ENCODE results near the gene CSNK2A1. TPM values are rescaled to one million over a fixed set of nuclear protein-coding genes. Genes with fewer than 3 reads are reported as not detected.

CSNK2A1 gene
- total and polyA plus RNA-seq, 3 donors from 2014 or later, result 143 to 192 (median 172) TPM

GRCh38 chr20:568097-568652, 24.6 kb upstream of the CSNK2A1 start:
- no peak for DNase-seq
- H3K36me3 ChIP-seq (ENCODE audit: low read depth, missing control alignments), result no peaks in the 10 kb centered on the region
- no peaks in the 10 kb centered on the region for H3K27me3 ChIP-seq
- peaks cover 7% of the 10 kb centered on the region for H3K4me1 ChIP-seq
- intact Hi-C loops (cut with DNase I; ENCODE audit: low total_unique reads), result loop anchor here (10.0 kb wide), 1 partner anchor 157 kb away; no protein-coding TSS in a partner anchor
- TF ChIP-seq POLR2A (IDR thresholded peaks at IDR 0.05) (no peak), CTCF (IDR thresholded peaks at IDR 0.05) (no peak)
- no peak overlapping the region for H3K4me3 ChIP-seq
- 44 to 52% methylated on average over 17 to 20 of the region's 20 CpGs for WGBS, 2 donors
- H3K27ac ChIP-seq, result no peak overlapping the region
- no peaks in the 10 kb centered on the region for H3K9me3 ChIP-seq

- H3K27me3 ChIP-seq, result no peaks in the 10 kb centered on the region
- intact Hi-C loops (cut with DNase I; ENCODE audit: low total_unique reads), result loop anchor here (5.0 to 10.0 kb wide), 2 partner anchors 83 to 161 kb away; no protein-coding TSS in a partner anchor
- DNase-seq, result no peak
- no peaks in the 10 kb centered on the region for H3K9me3 ChIP-seq
- H3K27ac ChIP-seq, result no peak overlapping the region
- TF ChIP-seq CTCF (IDR thresholded peaks at IDR 0.05) (no peak), POLR2A (IDR thresholded peaks at IDR 0.05) (no peak)
- H3K4me1 ChIP-seq, result no peaks in the 10 kb centered on the region
- H3K4me3 ChIP-seq, result no peak overlapping the region
- 97 to 98% methylated on average over 3 of the region's 3 CpGs for WGBS, 2 donors
- H3K36me3 ChIP-seq (ENCODE audit: low read depth, missing control alignments), result no peaks in the 10 kb centered on the region
Measured at GRCh38 chr20:564192-564591, 20.6 kb upstream of the CSNK2A1 start.

- H3K27me3 ChIP-seq, result no peaks in the 10 kb centered on the region
- DNase-seq, result no peak
- WGBS, 2 donors, result 89 to 95% methylated on average over 5 of the region's 5 CpGs
- no peaks in the 10 kb centered on the region for H3K4me1 ChIP-seq
- intact Hi-C loops (cut with DNase I; ENCODE audit: low total_unique reads), result loop anchor here (5.0 to 10.0 kb wide), 2 partner anchors 84 to 162 kb away; no protein-coding TSS in a partner anchor
- no peak for TF ChIP-seq CTCF (IDR thresholded peaks at IDR 0.05)
- TF ChIP-seq POLR2A (IDR thresholded peaks at IDR 0.05), result no peak
- no peaks in the 10 kb centered on the region for H3K36me3 ChIP-seq (ENCODE audit: low read depth, missing control alignments)
- H3K9me3 ChIP-seq, result no peaks in the 10 kb centered on the region
- H3K27ac ChIP-seq, result no peak overlapping the region
- H3K4me3 ChIP-seq, result no peak overlapping the region
Measured at GRCh38 chr20:563187-563586, 19.6 kb upstream of the CSNK2A1 start.

GRCh38 chr20:562232-562897, 18.8 kb upstream of the CSNK2A1 start:
- intact Hi-C loops (cut with DNase I; ENCODE audit: low total_unique reads), result loop anchor here (5.0 to 10.0 kb wide), 2 partner anchors 85 to 162 kb away; no protein-coding TSS in a partner anchor
- 81 to 83% methylated on average over 5 of the region's 5 CpGs for WGBS, 2 donors
- no peak for TF ChIP-seq POLR2A (IDR thresholded peaks at IDR 0.05)
- TF ChIP-seq CTCF (IDR thresholded peaks at IDR 0.05), result no peak
- no peaks in the 10 kb centered on the region for H3K9me3 ChIP-seq
- H3K27ac ChIP-seq, result no peak overlapping the region
- no peak overlapping the region for H3K4me3 ChIP-seq
- H3K4me1 ChIP-seq, result no peaks in the 10 kb centered on the region
- no peaks in the 10 kb centered on the region for H3K27me3 ChIP-seq
- no peak for DNase-seq
- no peaks in the 10 kb centered on the region for H3K36me3 ChIP-seq (ENCODE audit: low read depth, missing control alignments)

Measured in testis (tissue), 3 donors.